AG04449 (cell line): ENCODE measurements around the gene PCDH15.

Source experiments
- CTCF ChIA-PET: fragments of 350-600 bp; formaldehyde crosslinking; extraction: SDS; loops from one replicate; lab custom pipeline; 2021; ENCODE audit warnings: antibody characterized with exemption; lab: Yijun Ruan, JAX
- POLR2A ChIA-PET: fragments of 400-600, 350-600 bp; formaldehyde crosslinking; extraction: SDS; loops from one replicate; lab custom pipeline; 2020; ENCODE audit warnings: antibody characterized with exemption, inconsistent platforms; lab: Yijun Ruan, JAX
- DNase-seq: peaks from one replicate; pipeline ENCODE4 v3.0.0-alpha.2; 2010; ENCODE audit warnings: low read depth, low spot score
- H3K4me3 ChIP-seq: 2 replicates; pipeline ENCODE4 v1.5.1; 2011; ENCODE audit warnings: low read depth, mild to moderate bottlenecking, control low read depth, low read length
- CTCF ChIP-seq: IDR thresholded peaks from one replicate; pipeline ENCODE4 v1.5.1; 2011; ENCODE audit warnings: mild to moderate bottlenecking, moderate library complexity, low read length, control low read depth, inconsistent platforms; ENCODE audit not compliant: insufficient read depth; ENCODE audit errors: missing control alignments

PCDH15 gene

GRCh38 chr10:54691331-54691730 is 109.7 kb downstream of the PCDH15 start:
- H3K4me3 ChIP-seq = no peak overlapping the region
- POLR2A ChIA-PET = no interaction called here
- DNase-seq = no peak
- CTCF ChIA-PET = no interaction called here
- no peak for TF ChIP-seq CTCF

- POLR2A ChIA-PET = no interaction called here
- no peak for DNase-seq
- no peak overlapping the region for H3K4me3 ChIP-seq
- CTCF ChIA-PET = no interaction called here
- TF ChIP-seq CTCF = no peak
Measured at GRCh38 chr10:54682554-54682953, 118.5 kb downstream of the PCDH15 start.

- ChIA-PET CTCF (no interaction called here), POLR2A (no interaction called here)
- DNase-seq = no peak
- TF ChIP-seq CTCF = no peak
- H3K4me3 ChIP-seq = no peak overlapping the region
Measured at GRCh38 chr10:54681136-54681535, 119.9 kb downstream of the PCDH15 start.

- no peak for TF ChIP-seq CTCF
- ChIA-PET POLR2A (no interaction called here), CTCF (no interaction called here)
- H3K4me3 ChIP-seq = no peak overlapping the region
- DNase-seq = no peak
Measured at GRCh38 chr10:54667136-54667535, 133.9 kb downstream of the PCDH15 start.

GRCh38 chr10:54666192-54666591 is 134.8 kb downstream of the PCDH15 start:
- no peak overlapping the region for H3K4me3 ChIP-seq
- POLR2A ChIA-PET = no interaction called here
- CTCF ChIA-PET = no interaction called here
- no peak for DNase-seq
- no peak for TF ChIP-seq CTCF

GRCh38 chr10:54665095-54665494 is 135.9 kb downstream of the PCDH15 start:
- no peak for DNase-seq
- H3K4me3 ChIP-seq = no peak overlapping the region
- TF ChIP-seq CTCF = no peak
- POLR2A ChIA-PET = no interaction called here
- CTCF ChIA-PET = no interaction called here
